ENCODE measurements around the gene PSAPL1. TPM values are rescaled to one million over a fixed set of nuclear protein-coding genes. Genes with fewer than 3 reads are reported as not detected.

Gene PSAPL1
- total and polyA plus RNA-seq, 2 experiments from 2014 or later: not detected

GRCh38 chr4:7416745-7417432 lies 17.8 kb downstream of the PSAPL1 start:
- no peak overlapping the region for H3K4me3 ChIP-seq
- DNase-seq: no peak

GRCh38 chr4:7415927-7416686 lies 18.6 kb downstream of the PSAPL1 start:
- Histone ChIP-seq H2AFZ (no peak overlapping the region), H3K79me2 (ENCODE audit: insufficient read depth) (no peaks in the 10 kb centered on the region), H3K4me3 (no peak overlapping the region), H3K4me1 (ENCODE audit: insufficient read depth) (no peaks in the 10 kb centered on the region), H3K36me3 (ENCODE audit: low read depth) (no peaks in the 10 kb centered on the region), H3K4me2 (ENCODE audit: unreplicated experiment) (no peak overlapping the region), H3K9me3 (ENCODE audit: low read depth) (no peaks in the 10 kb centered on the region), H3K9ac (no peak overlapping the region), H3K27ac (no peak overlapping the region), H3K27me3 (replicated peaks; ENCODE audit: insufficient read depth) (peaks cover 8% of the 10 kb centered on the region; the same call in 1 of the 2 replicates), H4K20me1 (ENCODE audit: insufficient read depth) (no peaks in the 10 kb centered on the region), H3F3A (ENCODE audit: insufficient read depth) (no peaks in the 10 kb centered on the region), H3K9me2 (ENCODE audit: insufficient read depth) (no peaks in the 10 kb centered on the region)
- TF ChIP-seq EZH2phosphoT487 (IDR thresholded peaks at IDR 0.05; ENCODE audit: insufficient read depth, low read depth): no peak
- TF ChIP-seq EZH2 (IDR thresholded peaks at IDR 0.05; ENCODE audit: insufficient read depth, poor library complexity, severe bottlenecking): no peak
- 61 to 72% methylated on average over 16 of the region's 16 CpGs for WGBS, 2 experiments (ENCODE audit: low coverage in 1 of 2, low lambda C conversion rate in 2 of 2, missing lambda C conversion rate in 2 of 2)
- DNase-seq: no peak
- in situ Hi-C loops (cut with MboI): no loop called here

More at GRCh38 chr4:7416745-7417432, 17.8 kb downstream of the PSAPL1 start:
- no peak overlapping the region for H2AFZ ChIP-seq
- in situ Hi-C loops (cut with MboI): no loop called here
- no peak overlapping the region for H3K27ac ChIP-seq
- no peaks in the 10 kb centered on the region for H3K4me1 ChIP-seq (ENCODE audit: insufficient read depth)
- H3K27me3 ChIP-seq (replicated peaks; ENCODE audit: insufficient read depth): peaks cover 8% of the 10 kb centered on the region; the same call in 1 of the 2 replicates
- 64 to 69% methylated on average over 14 of the region's 14 CpGs for WGBS, 2 experiments (ENCODE audit: low coverage in 1 of 2, low lambda C conversion rate in 2 of 2, missing lambda C conversion rate in 2 of 2)
- no peaks in the 10 kb centered on the region for H3K9me3 ChIP-seq (ENCODE audit: low read depth)
- no peaks in the 10 kb centered on the region for H4K20me1 ChIP-seq (ENCODE audit: insufficient read depth)
- no peaks in the 10 kb centered on the region for H3K9me2 ChIP-seq (ENCODE audit: insufficient read depth)
- no peaks in the 10 kb centered on the region for H3K79me2 ChIP-seq (ENCODE audit: insufficient read depth)
- no peaks in the 10 kb centered on the region for H3F3A ChIP-seq (ENCODE audit: insufficient read depth)
- no peak overlapping the region for H3K4me2 ChIP-seq (ENCODE audit: unreplicated experiment)
- H3K9ac ChIP-seq: no peak overlapping the region
- H3K36me3 ChIP-seq (ENCODE audit: low read depth): no peaks in the 10 kb centered on the region
- TF ChIP-seq EZH2phosphoT487 (IDR thresholded peaks at IDR 0.05; ENCODE audit: insufficient read depth, low read depth) (no peak), EZH2 (IDR thresholded peaks at IDR 0.05; ENCODE audit: insufficient read depth, poor library complexity, severe bottlenecking) (no peak)

GRCh38 chr4:7414736-7415510 lies 19.8 kb downstream of the PSAPL1 start:
- H3K27ac ChIP-seq: no peak overlapping the region
- H3K36me3 ChIP-seq (ENCODE audit: low read depth): no peaks in the 10 kb centered on the region
- H3K4me2 ChIP-seq (ENCODE audit: unreplicated experiment): no peak overlapping the region
- in situ Hi-C loops (cut with MboI): no loop called here
- 43% methylated on average over 12 of the region's 12 CpGs for WGBS, 2 experiments (ENCODE audit: low coverage in 1 of 2, low lambda C conversion rate in 2 of 2, missing lambda C conversion rate in 2 of 2)
- H2AFZ ChIP-seq: no peak overlapping the region
- no peaks in the 10 kb centered on the region for H3F3A ChIP-seq (ENCODE audit: insufficient read depth)
- TF ChIP-seq EZH2 (IDR thresholded peaks at IDR 0.05; ENCODE audit: insufficient read depth, poor library complexity, severe bottlenecking) (no peak), EZH2phosphoT487 (IDR thresholded peaks at IDR 0.05; ENCODE audit: insufficient read depth, low read depth) (no peak)
- H3K27me3 ChIP-seq (replicated peaks; ENCODE audit: insufficient read depth): peaks cover 8% of the 10 kb centered on the region; the same call in 1 of the 2 replicates
- no peak overlapping the region for H3K4me3 ChIP-seq
- DNase-seq: no peak
- H3K79me2 ChIP-seq (ENCODE audit: insufficient read depth): no peaks in the 10 kb centered on the region
- no peaks in the 10 kb centered on the region for H4K20me1 ChIP-seq (ENCODE audit: insufficient read depth)
- no peaks in the 10 kb centered on the region for H3K9me2 ChIP-seq (ENCODE audit: insufficient read depth)
- no peaks in the 10 kb centered on the region for H3K4me1 ChIP-seq (ENCODE audit: insufficient read depth)
- no peak overlapping the region for H3K9ac ChIP-seq
- H3K9me3 ChIP-seq (ENCODE audit: low read depth): no peaks in the 10 kb centered on the region

- Histone ChIP-seq H3K36me3 (ENCODE audit: low read depth) (no peaks in the 10 kb centered on the region), H3K9ac (no peak overlapping the region), H2AFZ (no peak overlapping the region), H3K27ac (no peak overlapping the region), H3K4me2 (ENCODE audit: unreplicated experiment) (no peak overlapping the region), H4K20me1 (ENCODE audit: insufficient read depth) (no peaks in the 10 kb centered on the region), H3K9me3 (ENCODE audit: low read depth) (no peaks in the 10 kb centered on the region), H3K79me2 (ENCODE audit: insufficient read depth) (no peaks in the 10 kb centered on the region), H3F3A (ENCODE audit: insufficient read depth) (no peaks in the 10 kb centered on the region), H3K4me3 (no peak overlapping the region), H3K4me1 (ENCODE audit: insufficient read depth) (no peaks in the 10 kb centered on the region), H3K27me3 (replicated peaks; ENCODE audit: insufficient read depth) (peaks cover 8% of the 10 kb centered on the region; the same call in 1 of the 2 replicates), H3K9me2 (ENCODE audit: insufficient read depth) (no peaks in the 10 kb centered on the region)
- no peak for DNase-seq
- WGBS, 2 experiments (ENCODE audit: low coverage in 1 of 2, low lambda C conversion rate in 2 of 2, missing lambda C conversion rate in 2 of 2): 65 to 69% methylated on average over 9 of the region's 9 CpGs
- in situ Hi-C loops (cut with MboI): no loop called here
- TF ChIP-seq EZH2 (IDR thresholded peaks at IDR 0.05; ENCODE audit: insufficient read depth, poor library complexity, severe bottlenecking) (no peak), EZH2phosphoT487 (IDR thresholded peaks at IDR 0.05; ENCODE audit: insufficient read depth, low read depth) (no peak)
Observed at GRCh38 chr4:7414046-7414445, 20.7 kb downstream of the PSAPL1 start.
